MG63 (cell line): ENCODE measurements around the gene ST7. TPM values are rescaled to one million over a fixed set of nuclear protein-coding genes. Genes with fewer than 3 reads are reported as not detected.
A peak's percentile ranks its signal among the peaks of the same experiment; 100 is the strongest.

Experiments
- DNase-seq: peaks from one replicate; pipeline ENCODE4 v3.0.0-alpha.2; 2020
- H3K27me3 ChIP-seq: fragments of 250-450 bp; sonication (Bioruptor Pico); 2 replicates; pipeline ENCODE4 v1.5.1; 2020; ENCODE audit warnings: mild to moderate bottlenecking, moderate library complexity
- H3K36me3 ChIP-seq: fragments of 250-450 bp; sonication (Bioruptor Pico); 2 replicates; pipeline ENCODE4 v1.5.1; 2020; ENCODE audit warnings: mild to moderate bottlenecking, moderate library complexity
- H3K4me3 ChIP-seq: fragments of 250-450 bp; sonication (Bioruptor Pico); 2 replicates; pipeline ENCODE4 v1.5.1; 2020; ENCODE audit warnings: mild to moderate bottlenecking, moderate library complexity
- H3K9me3 ChIP-seq: fragments of 250-450 bp; sonication (Bioruptor Pico); 2 replicates; pipeline ENCODE4 v1.5.1; 2020; ENCODE audit warnings: mild to moderate bottlenecking, moderate library complexity
- total RNA-seq: library from RNA; depleted of rRNA; stranded (reverse); fragments of >200 nt; shearing (Covaris generic); gene quantifications from 2 replicates; pipeline ENCODE4 v1.2.3, GENCODE V29; 2014; ENCODE audit warnings: low replicate concordance

ST7 gene
- total RNA-seq, 1 experiment from 2014 or later: 14.4 TPM

GRCh38 chr7:117048114-117048866 is 95.0 kb downstream of the ST7 start:
- DNase-seq: no peak
- Histone ChIP-seq H3K36me3 (no peaks in the 10 kb centered on the region), H3K27me3 (no peaks in the 10 kb centered on the region), H3K4me3 (no peak overlapping the region), H3K9me3 (no peaks in the 10 kb centered on the region)

- Histone ChIP-seq H3K27me3 (no peaks in the 10 kb centered on the region), H3K36me3 (no peaks in the 10 kb centered on the region), H3K9me3 (no peaks in the 10 kb centered on the region), H3K4me3 (no peak overlapping the region)
- DNase-seq: no peak
These were observed 95.6 kb downstream of the ST7 start for GRCh38 chr7:117048882-117049281.

GRCh38 chr7:117051808-117052207 is 98.5 kb downstream of the ST7 start:
- Histone ChIP-seq H3K4me3 (no peak overlapping the region), H3K27me3 (no peaks in the 10 kb centered on the region), H3K9me3 (no peaks in the 10 kb centered on the region), H3K36me3 (no peaks in the 10 kb centered on the region)
- no peak for DNase-seq

DNA sequence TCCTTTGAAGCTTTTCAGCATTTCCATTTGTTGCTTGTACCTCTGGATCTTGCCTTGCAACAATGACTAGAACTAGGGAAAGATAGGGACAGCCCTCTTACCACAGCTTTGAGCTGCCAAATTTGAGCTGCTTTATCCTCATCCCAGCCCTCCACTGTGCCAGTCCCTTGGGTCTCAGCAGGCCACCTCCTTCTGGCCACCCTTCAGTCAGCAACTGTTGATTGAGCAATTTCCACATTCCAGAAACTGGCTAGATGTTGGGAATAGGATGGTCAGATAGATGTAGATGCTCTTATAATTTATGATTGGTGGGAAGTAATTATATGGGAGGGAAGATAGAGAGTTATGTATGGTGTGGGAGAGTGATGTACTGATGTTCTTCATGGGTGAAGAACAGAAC is 100.1 kb downstream of the ST7 start:
- Histone ChIP-seq H3K9me3 (no peaks in the 10 kb centered on the region), H3K27me3 (no peaks in the 10 kb centered on the region), H3K4me3 (no peak overlapping the region), H3K36me3 (no peaks in the 10 kb centered on the region)
- no peak for DNase-seq

- no peaks in the 10 kb centered on the region for H3K27me3 ChIP-seq
- no peak for DNase-seq
- no peaks in the 10 kb centered on the region for H3K36me3 ChIP-seq
- H3K4me3 ChIP-seq: no peak overlapping the region
- H3K9me3 ChIP-seq: no peaks in the 10 kb centered on the region
These were observed 108.5 kb downstream of the ST7 start for GRCh38 chr7:117061751-117062150.

DNA sequence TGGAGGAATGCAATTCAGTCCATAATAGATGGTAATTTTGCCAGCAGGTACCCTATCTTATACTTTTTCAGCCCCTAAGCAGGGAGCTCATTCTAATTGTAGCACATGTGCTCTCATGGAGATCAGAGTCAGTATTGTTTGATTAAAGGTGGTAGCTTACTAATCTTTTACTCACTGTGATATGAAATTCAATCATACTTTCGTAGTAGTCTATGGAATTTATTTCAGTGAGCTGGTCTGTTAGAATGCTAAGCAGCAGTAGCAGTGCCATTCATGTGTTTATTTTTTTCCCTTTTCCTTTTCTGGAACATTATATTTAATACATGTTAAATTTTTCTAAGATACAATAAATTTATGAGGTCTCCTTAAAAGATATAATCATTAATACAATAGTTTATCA is 109.0 kb downstream of the ST7 start:
- Histone ChIP-seq H3K36me3 (no peaks in the 10 kb centered on the region), H3K27me3 (no peaks in the 10 kb centered on the region), H3K9me3 (no peaks in the 10 kb centered on the region), H3K4me3 (no peak overlapping the region)
- no peak for DNase-seq

DNA sequence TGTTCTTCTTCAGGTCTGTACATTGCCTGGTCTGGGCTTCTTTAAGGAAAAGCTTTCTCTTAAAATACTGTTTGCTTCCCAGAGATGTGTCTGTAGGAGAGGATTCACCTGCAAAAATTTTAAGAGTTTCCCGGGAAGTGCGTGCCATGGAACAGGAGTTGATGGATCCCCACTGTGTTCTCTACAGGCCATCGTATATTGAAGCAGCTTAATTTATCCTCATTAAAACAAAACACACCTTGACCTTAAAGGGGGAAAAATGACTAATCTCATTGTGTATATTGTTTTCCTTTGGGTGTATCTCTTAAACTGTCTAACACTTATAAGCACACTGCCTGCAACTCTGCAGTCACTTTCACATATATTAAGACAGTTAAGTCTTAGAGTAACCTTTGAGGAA is 111.4 kb downstream of the ST7 start:
- no peaks in the 10 kb centered on the region for H3K9me3 ChIP-seq
- H3K36me3 ChIP-seq: no peaks in the 10 kb centered on the region
- no peak overlapping the region for H3K4me3 ChIP-seq
- H3K27me3 ChIP-seq: no peaks in the 10 kb centered on the region
- DNase-seq: no peak

DNA sequence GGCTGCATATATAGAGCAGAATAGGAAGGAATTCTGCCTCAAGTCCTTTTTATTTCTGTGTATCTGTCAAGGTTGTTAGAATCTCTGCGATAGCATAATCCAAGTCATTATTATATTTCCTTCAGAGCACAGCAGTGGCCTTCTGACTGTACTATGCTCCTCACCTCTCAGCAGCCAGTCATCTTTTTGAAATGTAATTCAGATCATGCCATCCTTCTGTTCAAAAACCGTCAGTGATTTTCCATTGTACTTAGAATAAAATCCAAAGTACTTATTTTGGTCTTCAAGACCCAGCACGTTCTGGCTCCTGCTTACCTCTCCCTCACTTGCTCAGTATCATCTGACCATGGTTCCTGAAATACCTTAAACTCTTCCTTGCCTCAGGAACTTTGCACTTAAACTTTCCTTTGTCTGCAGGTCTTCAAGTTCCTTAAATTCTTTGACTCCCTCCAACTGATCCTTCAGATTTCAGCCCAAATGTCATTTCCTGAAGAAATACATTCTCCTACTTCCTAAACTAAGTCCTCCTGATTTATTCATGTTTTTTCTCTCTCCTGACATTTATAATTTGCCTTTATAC is 112.4 kb downstream of the ST7 start:
- Histone ChIP-seq H3K36me3 (no peaks in the 10 kb centered on the region), H3K4me3 (no peak overlapping the region), H3K9me3 (no peaks in the 10 kb centered on the region), H3K27me3 (no peaks in the 10 kb centered on the region)
- no peak for DNase-seq

DNA sequence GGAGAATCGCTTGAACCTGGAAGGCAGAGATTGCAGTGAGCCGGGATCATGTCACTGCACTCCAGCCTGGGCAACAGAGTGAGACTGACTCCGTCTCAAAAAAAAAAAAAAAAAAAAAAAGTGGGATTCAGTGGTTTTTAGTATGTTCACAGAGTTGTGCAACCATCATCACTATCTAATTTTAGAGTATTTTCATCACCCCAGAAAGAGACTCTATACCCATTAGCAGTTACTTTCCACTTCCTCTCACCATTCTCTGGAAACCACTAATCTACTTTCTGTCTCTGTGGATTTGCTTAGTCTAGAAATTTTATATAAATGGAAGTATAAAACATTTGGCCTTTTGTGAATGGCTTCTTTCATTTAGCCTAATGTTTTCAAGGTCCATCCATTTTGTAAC is 113.4 kb downstream of the ST7 start:
- Histone ChIP-seq H3K4me3 (no peak overlapping the region), H3K9me3 (no peaks in the 10 kb centered on the region), H3K27me3 (no peaks in the 10 kb centered on the region), H3K36me3 (no peaks in the 10 kb centered on the region)
- no peak for DNase-seq

DNA sequence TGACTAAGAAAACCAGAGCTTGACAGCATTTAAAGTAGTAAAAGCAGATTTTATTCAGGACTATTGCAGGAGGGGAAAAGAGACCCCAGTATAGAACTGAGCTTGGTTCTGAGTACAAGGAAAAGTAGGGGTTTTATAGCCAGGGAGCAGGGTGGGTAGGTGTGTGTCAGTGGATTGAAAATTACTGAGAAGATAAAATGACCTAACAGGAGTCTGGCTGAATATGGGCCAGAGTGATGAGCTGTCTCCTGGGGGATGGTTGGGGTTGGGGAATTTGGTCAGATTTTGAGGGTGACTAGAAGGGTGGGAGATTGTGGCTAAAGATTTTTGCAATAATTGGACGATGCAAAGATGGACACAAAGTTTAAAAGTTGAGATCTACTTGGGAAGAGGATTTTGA is 114.0 kb downstream of the ST7 start:
- Histone ChIP-seq H3K27me3 (no peaks in the 10 kb centered on the region), H3K36me3 (no peaks in the 10 kb centered on the region), H3K4me3 (no peak overlapping the region), H3K9me3 (no peaks in the 10 kb centered on the region)
- no peak for DNase-seq

GRCh38 chr7:117068511-117069145 is 115.3 kb downstream of the ST7 start:
- no peak for DNase-seq
- Histone ChIP-seq H3K4me3 (no peak overlapping the region), H3K9me3 (no peaks in the 10 kb centered on the region), H3K27me3 (no peaks in the 10 kb centered on the region), H3K36me3 (no peaks in the 10 kb centered on the region)

DNA sequence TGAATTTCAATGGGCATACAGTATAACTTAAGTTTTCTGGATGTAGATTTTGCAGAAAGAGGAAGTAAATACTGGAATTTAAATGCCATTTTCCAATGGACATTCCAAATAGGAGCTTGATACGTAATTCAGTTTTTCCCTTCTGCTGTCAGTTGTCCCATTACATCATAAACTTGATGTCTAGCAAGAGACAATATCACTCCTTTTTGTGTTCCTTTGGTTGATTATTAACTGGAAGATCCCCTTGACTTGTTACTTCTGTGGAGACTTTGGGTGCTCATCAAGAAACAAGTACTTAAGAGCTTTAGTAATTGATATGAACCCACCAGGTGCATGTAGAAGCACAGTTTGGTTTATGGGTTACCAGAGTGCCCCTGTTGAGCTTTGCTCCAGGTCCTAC is 116.1 kb downstream of the ST7 start:
- no peaks in the 10 kb centered on the region for H3K9me3 ChIP-seq
- H3K4me3 ChIP-seq: no peak overlapping the region
- H3K36me3 ChIP-seq: no peaks in the 10 kb centered on the region
- H3K27me3 ChIP-seq: no peaks in the 10 kb centered on the region
- DNase-seq: no peak

GRCh38 chr7:117071551-117071950 is 118.2 kb downstream of the ST7 start:
- H3K27me3 ChIP-seq: no peaks in the 10 kb centered on the region
- no peak overlapping the region for H3K4me3 ChIP-seq
- no peaks in the 10 kb centered on the region for H3K36me3 ChIP-seq
- H3K9me3 ChIP-seq: peaks cover 2% of the 10 kb centered on the region; the same call in 1 of the 2 replicates
- no peak for DNase-seq

- peaks cover 2% of the 10 kb centered on the region; the same call in 1 of the 2 replicates for H3K9me3 ChIP-seq
- DNase-seq: peak; percentile 86
- H3K36me3 ChIP-seq: no peaks in the 10 kb centered on the region
- no peak overlapping the region for H3K4me3 ChIP-seq
- H3K27me3 ChIP-seq: no peaks in the 10 kb centered on the region
These were observed 119.4 kb downstream of the ST7 start for GRCh38 chr7:117072620-117073118.

DNA sequence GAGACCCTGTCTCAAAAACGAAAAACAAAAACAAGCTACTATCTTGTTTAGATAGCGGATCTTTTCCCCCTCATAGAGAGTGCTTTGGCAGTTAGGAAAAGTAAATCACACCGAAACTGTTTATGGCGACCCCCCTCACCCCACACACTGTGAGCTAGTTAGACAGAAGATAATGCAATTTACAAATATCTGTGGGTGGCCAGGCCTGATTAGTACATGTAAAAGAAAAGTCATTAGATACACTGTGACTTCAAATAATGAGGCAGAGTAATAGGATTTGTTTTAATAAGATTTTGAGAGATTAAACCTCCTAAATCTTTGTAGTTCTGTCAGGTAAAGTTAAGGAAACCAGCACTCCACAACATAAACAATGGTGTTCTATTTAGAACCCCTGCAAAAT is 121.1 kb downstream of the ST7 start:
- H3K27me3 ChIP-seq: no peaks in the 10 kb centered on the region
- H3K4me3 ChIP-seq: no peak overlapping the region
- no peak for DNase-seq
- H3K9me3 ChIP-seq: peaks cover 2% of the 10 kb centered on the region; the same call in 1 of the 2 replicates
- H3K36me3 ChIP-seq: no peaks in the 10 kb centered on the region

- Histone ChIP-seq H3K27me3 (no peaks in the 10 kb centered on the region), H3K4me3 (no peak overlapping the region), H3K36me3 (no peaks in the 10 kb centered on the region), H3K9me3 (peaks cover 2% of the 10 kb centered on the region; the same call in 1 of the 2 replicates)
- no peak for DNase-seq
These were observed 122.6 kb downstream of the ST7 start for GRCh38 chr7:117075934-117076333.

DNA sequence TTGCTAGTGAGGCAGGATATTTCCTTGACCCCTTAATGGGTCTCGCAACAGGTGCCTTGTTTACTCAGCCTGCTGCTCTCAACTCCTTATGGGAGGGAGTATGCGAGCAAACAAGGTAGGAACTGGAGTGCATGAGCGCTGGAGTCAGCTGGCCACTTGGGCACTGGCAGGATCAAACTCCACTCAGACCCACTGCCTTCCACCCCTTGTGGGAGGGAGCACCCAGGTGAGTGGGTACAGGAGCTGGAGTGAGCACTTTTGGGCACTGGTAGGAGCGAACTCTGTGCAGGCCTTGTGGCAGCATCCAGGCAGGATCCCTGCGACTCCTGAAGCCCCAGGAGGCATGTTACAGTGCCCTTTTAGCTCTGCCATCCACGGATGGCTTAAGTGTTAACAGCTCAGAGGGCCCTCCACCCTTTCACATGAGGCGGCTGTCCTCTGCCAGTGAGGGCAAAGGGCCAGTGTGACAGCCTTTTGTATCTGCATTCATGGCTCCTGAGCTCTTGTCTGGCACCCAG is 123.2 kb downstream of the ST7 start:
- Histone ChIP-seq H3K36me3 (no peaks in the 10 kb centered on the region), H3K27me3 (no peaks in the 10 kb centered on the region), H3K4me3 (no peak overlapping the region), H3K9me3 (peaks cover 2% of the 10 kb centered on the region; the same call in 1 of the 2 replicates)
- no peak for DNase-seq
